BLaER1 (cell line): ENCODE results near the gene GIMD1.

ENCODE experiments used
- H3K27ac ChIP-seq: shearing (Covaris generic); formaldehyde crosslinking; 2 replicates; pipeline ENCODE4 v1.8.1; 2022
- H3K27me3 ChIP-seq: shearing (Covaris generic); formaldehyde crosslinking; 2 replicates; pipeline ENCODE4 v1.8.1; 2022
- H3K36me3 ChIP-seq: shearing (Covaris generic); formaldehyde crosslinking; 2 replicates; pipeline ENCODE4 v1.8.1; 2022
- H3K4me1 ChIP-seq: shearing (Covaris generic); formaldehyde crosslinking; 2 replicates; pipeline ENCODE4 v1.8.1; 2022
- H3K4me2 ChIP-seq: shearing (Covaris generic); formaldehyde crosslinking; 2 replicates; pipeline ENCODE4 v1.8.1; 2022
- H3K4me3 ChIP-seq: shearing (Covaris generic); formaldehyde crosslinking; 2 replicates; pipeline ENCODE4 v1.8.1; 2022
- H3K9ac ChIP-seq: shearing (Covaris generic); formaldehyde crosslinking; 2 replicates; pipeline ENCODE4 v1.8.1; 2022
- H3K9me3 ChIP-seq: shearing (Covaris generic); formaldehyde crosslinking; 2 replicates; pipeline ENCODE4 v1.8.1; 2022
- H4K20me1 ChIP-seq: shearing (Covaris generic); formaldehyde crosslinking; 2 replicates; pipeline ENCODE4 v1.8.1; 2022
- Cebpa-rat ChIP-seq: shearing (Covaris generic); IDR thresholded peaks from 2 replicates; pipeline ENCODE4 v1.8.1; 2022

The GIMD1 gene

DNA sequence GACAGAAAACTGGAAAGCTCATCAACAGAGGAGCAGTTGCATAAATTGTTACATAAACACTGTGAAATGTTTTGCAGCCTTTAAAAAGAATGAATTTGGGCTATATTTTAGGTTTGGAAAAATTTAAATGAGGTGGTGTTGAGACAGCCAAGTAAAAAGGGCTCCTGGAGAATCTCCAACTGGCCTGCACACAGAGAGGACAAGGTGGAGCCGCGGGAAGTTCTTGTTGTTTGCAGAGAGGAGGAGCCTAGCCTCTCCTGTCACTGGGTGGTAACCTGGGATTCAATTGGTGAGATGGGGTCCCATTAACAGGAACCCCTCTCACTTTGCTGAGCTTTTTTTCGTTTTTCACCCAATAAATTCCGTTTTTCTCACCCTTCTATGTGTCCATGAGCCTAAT, 13.4 kb downstream of the GIMD1 start:
- H3K9ac ChIP-seq = no peak overlapping the region
- no peaks in the 10 kb centered on the region for H3K9me3 ChIP-seq
- 0 out of 2 replicates have a peak, but pooled peaks cover 7% of the 10 kb centered on the region for H3K4me1 ChIP-seq
- H3K36me3 ChIP-seq = 0 out of 2 replicates have a peak, but pooled peaks cover 6% of the 10 kb centered on the region
- no peak overlapping the region for H3K27ac ChIP-seq
- TF ChIP-seq Cebpa-rat = no peak
- H4K20me1 ChIP-seq = no peaks in the 10 kb centered on the region
- no peak overlapping the region for H3K4me2 ChIP-seq
- H3K4me3 ChIP-seq = no peak overlapping the region
- no peaks in the 10 kb centered on the region for H3K27me3 ChIP-seq

DNA sequence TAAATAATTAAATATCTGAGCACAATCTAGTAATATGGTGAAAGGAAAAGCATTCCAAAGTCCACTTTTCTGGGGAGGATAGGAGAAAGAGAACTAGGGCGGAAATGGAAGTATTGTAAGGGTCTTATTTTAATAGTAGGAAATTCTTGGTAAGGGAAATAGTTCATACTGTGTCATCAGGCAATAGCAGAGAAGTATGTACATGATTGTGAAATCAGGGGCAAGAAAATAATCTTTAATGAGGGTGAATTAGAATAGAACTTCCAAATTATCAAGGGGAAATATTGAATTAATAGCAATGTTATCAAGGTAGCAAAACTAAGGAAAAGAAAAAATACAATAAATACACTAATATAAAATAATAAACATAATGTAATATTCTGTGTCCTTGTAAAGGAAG, 14.8 kb downstream of the GIMD1 start:
- no peak overlapping the region for H3K9ac ChIP-seq
- no peak overlapping the region for H3K27ac ChIP-seq
- H3K4me1 ChIP-seq = 0 out of 2 replicates have a peak, but pooled peaks cover 7% of the 10 kb centered on the region
- no peaks in the 10 kb centered on the region for H4K20me1 ChIP-seq
- no peak overlapping the region for H3K4me2 ChIP-seq
- no peak for TF ChIP-seq Cebpa-rat
- no peak overlapping the region for H3K4me3 ChIP-seq
- H3K9me3 ChIP-seq = no peaks in the 10 kb centered on the region
- peaks cover 14% of the 10 kb centered on the region for H3K36me3 ChIP-seq
- H3K27me3 ChIP-seq = no peaks in the 10 kb centered on the region

DNA sequence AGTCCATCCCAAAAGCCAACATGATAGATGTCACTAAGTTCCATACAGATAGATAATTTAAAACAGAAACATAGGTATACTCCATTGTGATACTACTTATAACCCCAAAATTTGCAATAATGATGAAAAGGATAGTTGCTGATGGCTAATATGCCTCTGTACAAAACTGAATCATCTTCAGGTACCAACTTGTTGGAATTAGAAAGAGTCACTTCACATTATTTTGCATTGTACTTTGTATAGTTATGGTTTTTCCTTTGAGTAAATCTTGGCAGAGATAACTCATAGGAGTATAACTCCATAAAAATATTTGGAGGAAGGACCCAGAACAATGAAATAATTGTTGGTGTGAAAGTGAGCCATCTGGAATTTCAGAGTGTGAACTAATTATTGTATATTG, 17.6 kb downstream of the GIMD1 start:
- no peaks in the 10 kb centered on the region for H3K27me3 ChIP-seq
- peaks cover 37% of the 10 kb centered on the region for H3K36me3 ChIP-seq
- no peak for TF ChIP-seq Cebpa-rat

DNA sequence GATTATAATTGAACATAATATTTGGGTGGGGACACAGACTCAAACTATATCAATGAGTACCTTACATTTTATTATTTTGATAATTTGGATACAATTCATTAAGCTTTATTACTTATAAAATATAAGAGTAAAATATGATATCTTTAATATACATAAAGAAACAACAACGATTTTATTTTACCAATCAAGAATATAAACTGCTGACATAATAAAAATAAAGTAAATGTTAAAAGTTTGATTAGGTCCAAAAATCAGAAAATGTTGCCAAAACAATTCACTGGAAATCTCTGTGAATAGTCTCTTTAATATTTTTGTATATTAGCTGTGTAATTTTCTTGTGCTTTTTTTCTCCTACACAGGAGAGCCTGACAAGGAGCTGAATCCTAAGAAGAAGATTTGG, 21.4 kb downstream of the GIMD1 start:
- H3K9me3 ChIP-seq = no peaks in the 10 kb centered on the region
- no peak for TF ChIP-seq Cebpa-rat
- H3K9ac ChIP-seq = no peak overlapping the region
- no peak overlapping the region for H3K4me2 ChIP-seq
- H3K4me3 ChIP-seq = no peak overlapping the region
- no peak overlapping the region for H3K27ac ChIP-seq
- peaks cover 4% of the 10 kb centered on the region; the same call in 1 of the 2 replicates for H3K4me1 ChIP-seq
- peaks cover 33% of the 10 kb centered on the region for H4K20me1 ChIP-seq
- H3K36me3 ChIP-seq = peaks cover 42% of the 10 kb centered on the region
- H3K27me3 ChIP-seq = no peaks in the 10 kb centered on the region

More for the DNA sequence above, 17.6 kb downstream of the GIMD1 start:
- H3K9ac ChIP-seq = no peak overlapping the region
- no peak overlapping the region for H3K4me2 ChIP-seq
- H3K4me1 ChIP-seq = peaks cover 4% of the 10 kb centered on the region; the same call in 1 of the 2 replicates
- H3K4me3 ChIP-seq = no peak overlapping the region
- no peak overlapping the region for H3K27ac ChIP-seq
- H3K9me3 ChIP-seq = no peaks in the 10 kb centered on the region
- no peaks in the 10 kb centered on the region for H4K20me1 ChIP-seq

DNA sequence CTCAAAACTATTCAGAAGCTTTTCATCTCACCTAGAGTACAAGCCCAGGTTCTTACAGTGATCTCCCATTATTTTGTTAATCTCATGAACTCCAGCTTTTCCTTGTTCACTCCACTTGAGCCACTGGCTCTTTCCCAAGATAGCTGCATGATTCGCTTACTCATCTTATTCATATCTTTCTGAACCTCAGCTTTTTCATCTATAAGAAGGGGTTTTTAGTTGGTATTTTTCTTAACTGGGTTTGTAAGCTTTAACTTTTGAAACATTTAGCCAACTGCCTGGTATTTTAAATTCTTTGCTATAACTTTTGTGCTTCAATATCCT, 24.0 kb downstream of the GIMD1 start:
- no peak overlapping the region for H3K9ac ChIP-seq
- H3K36me3 ChIP-seq = peaks cover 58% of the 10 kb centered on the region
- H3K4me2 ChIP-seq = no peak overlapping the region
- no peak overlapping the region for H3K4me3 ChIP-seq
- peaks cover 15% of the 10 kb centered on the region for H3K9me3 ChIP-seq
- no peaks in the 10 kb centered on the region for H3K27me3 ChIP-seq
- H3K27ac ChIP-seq = no peak overlapping the region
- H4K20me1 ChIP-seq = peaks cover 52% of the 10 kb centered on the region
- H3K4me1 ChIP-seq = peaks cover 4% of the 10 kb centered on the region; the same call in 1 of the 2 replicates
- TF ChIP-seq Cebpa-rat = no peak

DNA sequence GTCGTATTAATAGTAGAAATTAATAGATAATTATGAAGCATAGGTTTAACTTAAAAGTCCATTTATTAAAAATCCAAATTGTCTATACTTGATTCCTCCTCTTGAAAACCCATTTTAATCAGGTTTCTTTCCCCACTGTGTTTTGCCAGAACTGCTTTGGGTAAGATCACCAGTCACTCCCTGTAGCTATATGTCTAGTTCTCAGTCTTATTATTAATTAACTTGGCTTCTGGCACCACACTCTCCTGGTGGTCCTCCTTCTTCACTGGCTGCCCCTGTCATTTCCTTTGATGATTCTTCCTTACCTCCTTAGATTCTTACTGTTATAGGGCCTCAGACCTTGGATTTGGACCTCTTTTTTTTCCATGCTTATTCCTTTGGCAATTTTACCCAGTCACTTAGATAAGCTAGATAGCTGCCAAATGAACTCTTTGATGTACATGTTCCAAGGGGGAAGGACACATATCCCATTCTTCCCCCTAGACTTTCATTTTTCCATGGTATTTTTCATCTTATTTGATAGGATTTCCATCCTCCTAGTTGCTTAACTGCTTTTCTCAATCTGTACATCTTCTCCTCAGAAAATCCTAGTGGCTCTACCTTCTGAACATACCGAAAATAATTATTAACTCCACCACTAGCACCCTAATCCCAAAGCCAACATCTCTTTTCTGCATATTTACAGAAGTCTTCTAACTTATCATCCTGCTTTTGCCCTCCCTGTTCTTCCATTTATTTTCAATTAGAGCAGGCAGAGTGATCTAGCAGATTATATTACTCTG, 24.5 kb downstream of the GIMD1 start:
- peaks cover 52% of the 10 kb centered on the region for H4K20me1 ChIP-seq
- no peak overlapping the region for H3K9ac ChIP-seq
- no peaks in the 10 kb centered on the region for H3K27me3 ChIP-seq
- no peak for TF ChIP-seq Cebpa-rat
- no peak overlapping the region for H3K27ac ChIP-seq
- H3K9me3 ChIP-seq = peaks cover 15% of the 10 kb centered on the region
- H3K4me2 ChIP-seq = no peak overlapping the region
- H3K4me3 ChIP-seq = no peak overlapping the region
- H3K36me3 ChIP-seq = peaks cover 59% of the 10 kb centered on the region
- H3K4me1 ChIP-seq = peaks cover 4% of the 10 kb centered on the region; the same call in 1 of the 2 replicates

DNA sequence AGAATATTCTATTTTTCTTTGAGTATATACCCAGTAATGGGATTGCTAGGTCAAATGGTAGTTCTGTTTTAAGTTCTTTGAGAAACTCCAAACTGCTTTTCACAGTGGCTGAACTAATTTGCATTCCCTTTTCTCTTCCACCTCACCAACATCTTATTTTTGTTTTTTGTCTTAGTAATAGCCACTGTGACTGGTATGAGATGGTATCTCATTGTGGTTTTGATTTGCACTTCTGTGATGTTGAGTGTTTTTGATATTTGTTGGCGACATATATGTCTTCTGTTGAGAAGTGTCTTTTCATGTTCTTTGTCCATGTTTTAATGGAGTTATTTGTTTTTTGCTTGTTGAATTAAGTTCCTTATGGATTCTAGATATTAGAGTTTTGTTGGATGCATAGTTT, 27.8 kb downstream of the GIMD1 start:
- Histone ChIP-seq H3K36me3 (peaks cover 68% of the 10 kb centered on the region), H3K9ac (no peak overlapping the region), H3K4me1 (no peaks in the 10 kb centered on the region), H4K20me1 (peaks cover 52% of the 10 kb centered on the region), H3K4me3 (no peak overlapping the region), H3K27me3 (no peaks in the 10 kb centered on the region), H3K27ac (no peak overlapping the region), H3K9me3 (peaks cover 33% of the 10 kb centered on the region), H3K4me2 (no peak overlapping the region)
- no peak for TF ChIP-seq Cebpa-rat

DNA sequence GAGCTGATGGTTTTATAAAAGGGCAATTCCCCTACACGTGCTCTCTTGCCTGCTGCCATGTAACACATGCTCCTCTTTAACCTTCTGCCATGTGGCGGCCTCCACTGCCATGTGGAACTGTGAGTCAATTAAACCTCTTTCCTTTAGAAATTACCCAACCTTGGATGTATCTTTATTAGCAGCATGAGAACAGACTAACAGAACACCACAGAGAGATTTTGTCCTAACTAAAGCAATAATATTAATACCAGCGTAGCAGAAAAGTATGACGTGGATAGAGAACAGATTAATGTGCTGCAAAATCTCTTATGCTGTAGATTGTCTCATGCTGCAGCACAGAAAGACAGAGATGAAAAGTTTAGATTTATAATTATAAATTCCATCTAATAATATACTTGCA, 29.1 kb downstream of the GIMD1 start:
- H3K4me1 ChIP-seq = no peaks in the 10 kb centered on the region
- H3K4me2 ChIP-seq = no peak overlapping the region
- TF ChIP-seq Cebpa-rat = no peak
- H3K27ac ChIP-seq = no peak overlapping the region
- no peak overlapping the region for H3K4me3 ChIP-seq
- H4K20me1 ChIP-seq = peaks cover 46% of the 10 kb centered on the region
- peaks cover 33% of the 10 kb centered on the region for H3K9me3 ChIP-seq
- no peak overlapping the region for H3K9ac ChIP-seq
- H3K27me3 ChIP-seq = no peaks in the 10 kb centered on the region
- peaks cover 80% of the 10 kb centered on the region for H3K36me3 ChIP-seq

DNA sequence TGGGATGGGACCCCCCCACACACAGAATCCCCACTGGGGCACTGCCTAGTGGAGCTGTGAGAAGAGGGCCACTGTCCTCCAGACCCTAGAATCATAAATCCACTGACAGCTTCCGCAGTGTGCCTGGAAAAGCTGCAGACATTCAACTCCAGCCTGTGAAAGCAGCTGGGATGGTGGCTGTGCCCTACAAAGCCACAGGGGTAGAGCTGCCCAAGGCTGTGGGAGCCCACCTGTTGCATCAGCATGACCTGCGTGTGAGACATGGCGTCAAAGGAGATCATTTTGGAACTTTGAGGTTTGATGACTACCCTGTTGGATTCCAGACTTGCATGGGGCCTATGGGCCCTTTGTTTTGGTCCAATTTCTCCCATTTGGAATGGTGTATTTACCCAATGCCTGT, 29.9 kb downstream of the GIMD1 start:
- H3K4me1 ChIP-seq = no peaks in the 10 kb centered on the region
- H3K27ac ChIP-seq = no peak overlapping the region
- no peak overlapping the region for H3K9ac ChIP-seq
- no peak overlapping the region for H3K4me3 ChIP-seq
- no peak overlapping the region for H3K4me2 ChIP-seq
- H3K9me3 ChIP-seq = peaks cover 33% of the 10 kb centered on the region
- no peaks in the 10 kb centered on the region for H3K27me3 ChIP-seq
- H3K36me3 ChIP-seq = peaks cover 87% of the 10 kb centered on the region
- no peak for TF ChIP-seq Cebpa-rat
- H4K20me1 ChIP-seq = peaks cover 39% of the 10 kb centered on the region

DNA sequence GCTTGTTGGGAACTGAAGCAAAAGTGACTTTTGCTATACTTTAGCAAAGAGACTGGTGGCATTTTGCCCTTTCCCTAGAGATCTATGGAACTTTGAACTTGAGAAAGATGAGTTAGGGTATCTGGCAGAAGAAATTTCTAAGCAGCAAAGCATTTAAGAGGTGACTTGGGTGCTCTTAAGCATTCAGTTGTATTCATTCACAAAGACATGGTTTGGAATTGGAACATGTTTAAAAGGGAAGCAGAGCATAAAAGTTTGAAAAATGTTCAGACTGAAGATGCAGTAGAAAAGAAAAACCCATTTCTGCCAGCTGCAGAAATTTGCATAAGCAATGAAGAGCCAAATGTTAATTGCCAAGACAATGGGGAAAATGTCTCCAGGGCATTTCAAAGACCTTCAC, 30.7 kb downstream of the GIMD1 start:
- Histone ChIP-seq H3K4me2 (no peak overlapping the region), H3K36me3 (peaks cover 91% of the 10 kb centered on the region), H3K9ac (no peak overlapping the region), H3K27ac (no peak overlapping the region), H3K9me3 (peaks cover 33% of the 10 kb centered on the region), H4K20me1 (peaks cover 32% of the 10 kb centered on the region), H3K4me1 (no peaks in the 10 kb centered on the region), H3K27me3 (no peaks in the 10 kb centered on the region), H3K4me3 (no peak overlapping the region)
- no peak for TF ChIP-seq Cebpa-rat

DNA sequence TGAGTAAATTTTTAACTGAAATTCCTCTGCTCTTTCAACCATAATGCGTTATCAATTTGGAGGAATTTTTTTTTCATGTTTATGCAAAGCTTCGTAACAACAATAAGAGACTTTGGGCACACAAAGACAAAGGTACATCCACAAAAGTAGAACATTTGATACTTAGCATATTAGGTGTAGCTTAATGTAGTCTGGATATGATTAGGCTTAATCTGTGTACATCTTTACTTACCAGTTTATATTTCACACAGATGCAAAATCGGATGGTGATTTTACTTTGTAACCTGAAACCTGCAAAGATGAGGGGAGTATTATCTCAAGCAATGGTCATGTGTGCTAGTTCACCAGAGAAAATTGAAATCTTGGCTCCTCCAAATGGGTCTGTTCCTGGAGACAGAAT, 32.0 kb downstream of the GIMD1 start:
- H3K4me2 ChIP-seq = no peak overlapping the region
- peaks cover 85% of the 10 kb centered on the region for H3K36me3 ChIP-seq
- TF ChIP-seq Cebpa-rat = no peak

More for the DNA sequence above, 32.0 kb downstream of the GIMD1 start:
- Histone ChIP-seq H3K27ac (no peak overlapping the region), H4K20me1 (peaks cover 19% of the 10 kb centered on the region; the same call in 1 of the 2 replicates), H3K4me3 (no peak overlapping the region), H3K9ac (no peak overlapping the region), H3K27me3 (no peaks in the 10 kb centered on the region), H3K4me1 (no peaks in the 10 kb centered on the region), H3K9me3 (peaks cover 33% of the 10 kb centered on the region)
